PC-3 (cell line): ENCODE measurements around the gene EZH1. TPM values are rescaled to one million over a fixed set of nuclear protein-coding genes. Genes with fewer than 3 reads are reported as not detected.

Experiments used
- ATAC-seq: fragments of 200-7000 bp; cut with Tn5 transposase; 2 replicates; pipeline ENCODE4 v1.9.1; 2020; ENCODE audit warnings: mild to moderate bottlenecking, moderate library complexity
- BruUV-seq: library from RNA; stranded (reverse); fragments of 400-500 nt; replicated peaks from 2 replicates; lab custom pipeline; 2021; lab: Mats Ljungman, UMichigan
- CTCF ChIA-PET: fragments of 300-600 bp; sonication (Branson Sonifier 250); formaldehyde crosslinking; loops from one replicate; lab custom pipeline; 2022; ENCODE audit warnings: antibody characterized with exemption; lab: Charles Lee
- POLR2A ChIA-PET: fragments of 300-600 bp; sonication (Branson Sonifier 250); formaldehyde crosslinking; loops from one replicate; lab custom pipeline; 2022; ENCODE audit warnings: antibody characterized with exemption; ENCODE audit not compliant: unreplicated experiment; lab: Charles Lee
- DNase-seq: peaks from one replicate; pipeline ENCODE4 v3.0.0-alpha.2; 2015
- H2AFZ ChIP-seq: fragments of 300-600 bp; sonication (generic); 2 replicates; pipeline ENCODE4 v1.6.0; 2016; ENCODE audit warnings: antibody characterized with exemption, low read length
- H3F3A ChIP-seq: fragments of 300-600 bp; sonication (generic); one replicate; pipeline ENCODE4 v1.6.0; 2017; ENCODE audit warnings: antibody characterized with exemption, low read length, control low read depth, mild to moderate bottlenecking; ENCODE audit not compliant: unreplicated experiment
- H3K27ac ChIP-seq: fragments of 300-600 bp; sonication (generic); 2 replicates; pipeline ENCODE4 v1.5.1; 2016; ENCODE audit warnings: mild to moderate bottlenecking, low read length
- H3K27me3 ChIP-seq: fragments of 300-600 bp; sonication (generic); 2 replicates; pipeline ENCODE4 v1.6.1; 2016; ENCODE audit warnings: low read length, mixed read lengths
- H3K36me3 ChIP-seq: fragments of 300-600 bp; sonication (generic); 2 replicates; pipeline ENCODE4 v1.6.1; 2016; ENCODE audit warnings: low read depth, mixed run types, low read length, mixed read lengths
- H3K4me1 ChIP-seq: fragments of 300-600 bp; sonication (generic); 2 replicates; pipeline ENCODE4 v1.5.1; 2016; ENCODE audit warnings: low read length; ENCODE audit not compliant: insufficient read depth
- H3K4me2 ChIP-seq: fragments of 300-600 bp; sonication (generic); 2 replicates; pipeline ENCODE4 v1.6.0; 2016; ENCODE audit warnings: low read length
- H3K4me3 ChIP-seq: fragments of 300-600 bp; sonication (generic); 2 replicates; pipeline ENCODE4 v1.5.1; 2016; ENCODE audit warnings: mild to moderate bottlenecking, low read length, mixed read lengths
- H3K79me2 ChIP-seq: fragments of 300-600 bp; sonication (generic); 2 replicates; pipeline ENCODE4 v1.6.1; 2017; ENCODE audit warnings: low read length, mixed read lengths
- H3K9ac ChIP-seq: fragments of 300-600 bp; sonication (generic); 2 replicates; pipeline ENCODE4 v1.6.0; 2016; ENCODE audit warnings: mild to moderate bottlenecking, low read length
- H3K9me2 ChIP-seq: fragments of 300-600 bp; sonication (generic); replicated peaks from 2 replicates; pipeline ENCODE4 v1.6.1; 2016; ENCODE audit warnings: mixed run types, low read length, mixed read lengths
- H3K9me3 ChIP-seq: fragments of 300-600 bp; sonication (generic); 2 replicates; pipeline ENCODE4 v1.6.1; 2016; ENCODE audit warnings: low read length, mixed read lengths
- H4K20me1 ChIP-seq: fragments of 300-600 bp; sonication (generic); 2 replicates; pipeline ENCODE4 v1.6.1; 2016; ENCODE audit warnings: low read length, mixed read lengths
- CTCF ChIP-seq: fragments of 300-600 bp; sonication (generic); conservative IDR thresholded peaks from 2 replicates; pipeline ENCODE4 v1.5.1; 2017; ENCODE audit warnings: antibody characterized with exemption, low read depth, mild to moderate bottlenecking, low read length
- EZH2 ChIP-seq: fragments of 300-600 bp; sonication (generic); IDR thresholded peaks from one replicate; pipeline ENCODE4 v1.6.1; 2017; ENCODE audit warnings: antibody characterized with exemption, mild to moderate bottlenecking, low read length; ENCODE audit not compliant: unreplicated experiment
- EZH2phosphoT487 ChIP-seq: fragments of 300-600 bp; sonication (generic); IDR thresholded peaks from 2 replicates; pipeline ENCODE4 v1.6.1; 2018; ENCODE audit warnings: mild to moderate bottlenecking, antibody characterized with exemption, low read length, borderline replicate concordance
- intact Hi-C: fragments of 100-400 bp; cut with micrococcal nuclease; formaldehyde crosslinking; loops from 2 replicates; pipeline ENCODE4 v1.9.0; 2023
- total RNA-seq: library from RNA; depleted of rRNA; stranded (reverse); fragments of >200 nt; gene quantifications from 2 replicates; pipeline ENCODE4 v1.2.3, GENCODE V29; 2014

The EZH1 gene
- total RNA-seq, 1 experiment from 2014 or later, result 5.8 TPM

GRCh38 chr17:42675348-42675964 lies 69.4 kb downstream of the EZH1 start:
- intact Hi-C loops, result loop anchor here (5.0 kb wide), 1 partner anchor 68 kb away; the partner anchor contains the start of genes RETREG3 and TUBG1
- CTCF ChIA-PET, result interaction anchor here (0.9 kb wide), 1 partner anchor 57 kb away, joined by 3 read pairs; no protein-coding TSS in a partner anchor

GRCh38 chr17:42674755-42675347 lies 70.0 kb downstream of the EZH1 start:
- TF ChIP-seq EZH2 (no peak), CTCF (no peak), EZH2phosphoT487 (no peak)
- ATAC-seq, result no peak
- H3K79me2 ChIP-seq, result peaks cover 26% of the 10 kb centered on the region
- H4K20me1 ChIP-seq, result 0 out of 2 replicates have a peak, but pooled peaks cover 4% of the 10 kb centered on the region
- peaks cover 28% of the 10 kb centered on the region for H3K4me1 ChIP-seq
- CTCF ChIA-PET, result interaction anchor here (1.4 kb wide), 1 partner anchor 66 kb away, joined by 4 read pairs; the partner anchor contains the start of genes RETREG3 and TUBG1
- H3K27ac ChIP-seq, result no peak overlapping the region
- H3F3A ChIP-seq, result peaks cover 6% of the 10 kb centered on the region
- H3K36me3 ChIP-seq, result no peaks in the 10 kb centered on the region
- H2AFZ ChIP-seq, result no peak overlapping the region
- intact Hi-C loops, result loop anchor here (5.0 kb wide), 1 partner anchor 68 kb away; the partner anchor contains the start of genes RETREG3 and TUBG1
- no peaks in the 10 kb centered on the region for H3K27me3 ChIP-seq
- DNase-seq, result no peak
- no peaks in the 10 kb centered on the region for H3K9me3 ChIP-seq
- POLR2A ChIA-PET, result interaction anchor here (0.5 kb wide), 1 partner anchor 17 kb away, joined by 10 read pairs; no protein-coding TSS in a partner anchor
- no TSS peak for BruUV-seq
- peak overlapping the region; percentile 99 for H3K4me2 ChIP-seq
- H3K4me3 ChIP-seq, result peak overlapping the region; percentile 97
- no peaks in the 10 kb centered on the region for H3K9me2 ChIP-seq
- H3K9ac ChIP-seq, result peak overlapping the region; percentile 70; the same call in 1 of the 2 replicates

More at GRCh38 chr17:42675348-42675964, 69.4 kb downstream of the EZH1 start:
- TF ChIP-seq CTCF, result no peak
- no peak for TF ChIP-seq EZH2phosphoT487
- TF ChIP-seq EZH2, result no peak
- Histone ChIP-seq H3K79me2 (peaks cover 26% of the 10 kb centered on the region), H3K36me3 (no peaks in the 10 kb centered on the region), H3K9ac (peak overlapping the region; percentile 70), H4K20me1 (0 out of 2 replicates have a peak, but pooled peaks cover 4% of the 10 kb centered on the region), H3K4me3 (peak overlapping the region; percentile 97), H3K27ac (no peak overlapping the region), H3K9me3 (no peaks in the 10 kb centered on the region), H3K27me3 (no peaks in the 10 kb centered on the region), H3K4me1 (peaks cover 34% of the 10 kb centered on the region), H2AFZ (peak overlapping the region; percentile 26; the same call in 1 of the 2 replicates), H3K4me2 (peak overlapping the region; percentile 99), H3F3A (peaks cover 6% of the 10 kb centered on the region), H3K9me2 (no peaks in the 10 kb centered on the region)
- DNase-seq, result no peak
- no TSS peak for BruUV-seq
- ATAC-seq, result no peak
- POLR2A ChIA-PET, result no interaction called here
